GM21360 (cell line): ENCODE results near the gene USP35.

ENCODE experiments used
- ATAC-seq: cut with Tn5 transposase; IDR thresholded peaks from one replicate; pipeline ENCODE4 v1.9.1; 2021; ENCODE audit warnings: mild to moderate bottlenecking, moderate library complexity; ENCODE audit not compliant: unreplicated experiment

The USP35 gene

GRCh38 chr11:78262691-78263090, 74.0 kb downstream of the USP35 start:
- no peak for ATAC-seq
